H1 (cell line): Measurements from ENCODE around the gene TRAPPC2L. TPM values are rescaled to one million over a fixed set of nuclear protein-coding genes. Genes with fewer than 3 reads are reported as not detected.

Experiments
- CTCF ChIA-PET: fragments of 300-600 bp; sonication (Branson Sonifier 250); formaldehyde crosslinking; loops from one replicate; lab custom pipeline; 2021; ENCODE audit not compliant: partially characterized antibody; lab: Charles Lee
- POLR2A ChIA-PET: fragments of 300-600 bp; sonication (Branson Sonifier 250); formaldehyde crosslinking; loops from one replicate; lab custom pipeline; 2021; ENCODE audit warnings: inconsistent platforms; ENCODE audit not compliant: partially characterized antibody; lab: Charles Lee
- DNase-seq, 2 experiments: peaks; one replicate each; pipeline versions ENCODE4 v3.0.0 to v3.0.0-alpha.2; 2010 to 2022; ENCODE audit warnings: low spot score in 2 of 2, low read depth in 1 of 2, mixed read lengths in 1 of 2
- FAIRE-seq: peaks from 2 replicates; lab custom pipeline; 2011; peaks lifted over from hg19 to GRCh38; lab: Jason Lieb, UNC
- H2AFZ ChIP-seq: 2 replicates; pipeline ENCODE4 v1.8.1; 2012; ENCODE audit warnings: low read length, inconsistent platforms
- H2AK5ac ChIP-seq: 2 replicates; pipeline ENCODE4 v1.6.1; 2013; ENCODE audit warnings: low read depth, low read length
- H2BK120ac ChIP-seq: replicated peaks from 2 replicates; pipeline ENCODE3; 2013; ENCODE audit warnings: low read depth, low read length, inconsistent platforms
- H2BK12ac ChIP-seq: 2 replicates; pipeline ENCODE4 v1.6.1; 2013; ENCODE audit warnings: low read depth, low read length
- H2BK15ac ChIP-seq: 2 replicates; pipeline ENCODE4 v1.6.1; 2013; ENCODE audit warnings: low read length
- H2BK20ac ChIP-seq: 2 replicates; pipeline ENCODE4 v1.6.1; 2013; ENCODE audit warnings: low read length
- H2BK5ac ChIP-seq: 2 replicates; pipeline ENCODE4 v1.6.1; 2013; ENCODE audit warnings: low read depth, low read length
- H3K14ac ChIP-seq: 2 replicates; pipeline ENCODE4 v1.6.1; 2013; ENCODE audit warnings: inconsistent platforms; ENCODE audit not compliant: insufficient read length
- H3K18ac ChIP-seq: 2 replicates; pipeline ENCODE4 v1.6.1; 2013; ENCODE audit warnings: low read length; ENCODE audit errors: extremely low read depth
- H3K23ac ChIP-seq: 2 replicates; pipeline ENCODE4 v1.6.1; 2013; ENCODE audit warnings: inconsistent platforms; ENCODE audit not compliant: insufficient read length
- H3K23me2 ChIP-seq: 2 replicates; pipeline ENCODE4 v1.6.1; 2013; ENCODE audit warnings: low read depth, low read length
- H3K27ac ChIP-seq: 2 replicates; pipeline ENCODE4 v1.6.1; 2011; ENCODE audit warnings: low read depth, low read length, inconsistent platforms
- H3K27me3 ChIP-seq, 4 experiments: replicated peaks in 1 of 4; 1 replicate in 1 of 4; 2 replicates in 3 of 4; pipeline versions ENCODE4 v1.6.1 to v1.8.1; 2011 to 2013; ENCODE audit warnings: low read length in 3 of 4, mild to moderate bottlenecking in 3 of 4, inconsistent platforms in 2 of 4, mixed read lengths in 2 of 4, moderate library complexity in 1 of 4; ENCODE audit not compliant: control insufficient read depth in 3 of 4, insufficient read depth in 3 of 4; ENCODE audit errors: extremely low read depth in 1 of 4
- H3K36me3 ChIP-seq, 4 experiments: 2 replicates each; pipeline versions ENCODE4 v1.6.1 to v1.8.1; 2011 to 2013; ENCODE audit warnings: mild to moderate bottlenecking in 4 of 4, low read length in 3 of 4, moderate library complexity in 2 of 4, control low read depth in 1 of 4, inconsistent platforms in 1 of 4; ENCODE audit not compliant: insufficient read depth in 4 of 4, control insufficient read depth in 2 of 4
- H3K4ac ChIP-seq: replicated peaks from 2 replicates; pipeline ENCODE3; 2013; ENCODE audit warnings: low read length, low read depth, mixed read lengths, inconsistent platforms; ENCODE audit not compliant: insufficient read length
- H3K4me1 ChIP-seq, 4 experiments: replicated peaks in 1 of 4; 1 replicate in 1 of 4; 2 replicates in 3 of 4; pipeline versions ENCODE4 v1.6.1 to v1.8.1; 2011 to 2013; ENCODE audit warnings: low read length in 3 of 4, inconsistent platforms in 2 of 4, mixed read lengths in 1 of 4; ENCODE audit not compliant: insufficient read depth in 4 of 4, control insufficient read depth in 3 of 4
- H3K4me2 ChIP-seq, 2 experiments: 2 replicates each; pipeline versions ENCODE4 v1.6.1 to v1.8.1; 2011 to 2013; ENCODE audit warnings: low read depth in 2 of 2, low read length in 2 of 2, control low read depth in 1 of 2, inconsistent platforms in 1 of 2, mild to moderate bottlenecking in 1 of 2; ENCODE audit not compliant: insufficient read depth in 1 of 2
- H3K4me3 ChIP-seq, 4 experiments: fragments of 200-600, 300-600 bp in 1 of 4; sonication (generic), shearing (Covaris generic), sonication (Bioruptor Twin) in 1 of 4; 2 replicates each; pipeline versions ENCODE4 v1.5.1 to v1.8.1; 2011 to 2016; ENCODE audit warnings: low read length in 4 of 4, low read depth in 3 of 4, control low read depth in 2 of 4, inconsistent platforms in 2 of 4, mild to moderate bottlenecking in 2 of 4, mixed read lengths in 1 of 4, moderate library complexity in 1 of 4; ENCODE audit not compliant: insufficient read depth in 2 of 4; ENCODE audit errors: extremely low read depth in 1 of 4
- H3K56ac ChIP-seq: replicated peaks from 2 replicates; pipeline ENCODE3; 2013; ENCODE audit warnings: low read depth, mild to moderate bottlenecking, mixed read lengths, low read length, inconsistent platforms; ENCODE audit not compliant: insufficient read length
- H3K79me1 ChIP-seq: 2 replicates; pipeline ENCODE4 v1.6.1; 2013; ENCODE audit warnings: low read depth, low read length, control low read depth
- H3K79me2 ChIP-seq, 2 experiments: 2 replicates each; pipeline versions ENCODE4 v1.6.1 to v1.8.1; 2012 to 2013; ENCODE audit warnings: low read length in 2 of 2, mild to moderate bottlenecking in 2 of 2, inconsistent platforms in 1 of 2; ENCODE audit not compliant: insufficient read depth in 2 of 2, control insufficient read depth in 1 of 2
- H3K9ac ChIP-seq, 4 experiments: replicated peaks in 1 of 4; 1 replicate in 1 of 4; 2 replicates in 3 of 4; pipeline versions ENCODE4 v1.6.1 to v1.8.1; 2011 to 2013; ENCODE audit warnings: low read depth in 3 of 4, low read length in 3 of 4, control low read depth in 2 of 4, mild to moderate bottlenecking in 2 of 4, moderate library complexity in 2 of 4, inconsistent platforms in 1 of 4; ENCODE audit errors: extremely low read depth in 1 of 4
- H3K9me3 ChIP-seq, 2 experiments: 2 replicates each; pipeline versions ENCODE4 v1.6.1 to v1.8.1; 2012 to 2013; ENCODE audit warnings: mild to moderate bottlenecking in 2 of 2, moderate library complexity in 2 of 2, control low read depth in 1 of 2, inconsistent platforms in 1 of 2, low read depth in 1 of 2, low read length in 1 of 2, mixed read lengths in 1 of 2; ENCODE audit not compliant: insufficient read depth in 2 of 2
- H4K20me1 ChIP-seq, 2 experiments: replicated peaks in 1 of 2; 2 replicates each; pipeline versions ENCODE3 to v1.8.1; 2011 to 2013; ENCODE audit warnings: inconsistent platforms in 2 of 2, low read length in 2 of 2, mild to moderate bottlenecking in 1 of 2; ENCODE audit not compliant: insufficient read depth in 2 of 2, control insufficient read depth in 1 of 2
- H4K5ac ChIP-seq: 2 replicates; pipeline ENCODE4 v1.6.1; 2013; ENCODE audit warnings: low read length, low read depth, mixed read lengths, inconsistent platforms; ENCODE audit not compliant: insufficient read length
- H4K8ac ChIP-seq: 2 replicates; pipeline ENCODE4 v1.8.0; 2013; ENCODE audit warnings: mild to moderate bottlenecking, moderate library complexity, low read length, inconsistent platforms; ENCODE audit not compliant: insufficient read depth; ENCODE audit errors: extremely low read depth
- H4K91ac ChIP-seq: replicated peaks from 2 replicates; pipeline ENCODE3; 2013; ENCODE audit warnings: low read length, mixed read lengths, inconsistent platforms; ENCODE audit not compliant: insufficient read length
- CREB1 ChIP-seq: IDR thresholded peaks from 2 replicates; pipeline ENCODE4 v1.6.1; 2012; ENCODE audit warnings: inconsistent platforms
- YY1 ChIP-seq: IDR thresholded peaks from 2 replicates; pipeline ENCODE4 v1.6.1; 2011; ENCODE audit warnings: low read depth, mild to moderate bottlenecking, low read length
- WGBS, 2 experiments: shearing (Covaris generic) in 1 of 2; methylation state at CpG; one replicate each; pipeline versions ENCODE4 v1.1.6 to v1.1.7; 2013 to 2015; ENCODE audit warnings: low lambda C conversion rate in 2 of 2, mixed read lengths in 2 of 2, inconsistent platforms in 1 of 2, low coverage in 1 of 2, missing lambda C conversion rate in 1 of 2; ENCODE audit not compliant: insufficient replicate concordance in 2 of 2, insufficient coverage in 1 of 2, insufficient read length in 1 of 2; ENCODE audit errors: extremely low coverage in 1 of 2, missing lambda C conversion rate in 1 of 2; 5-methylcytosine and 5-hydroxymethylcytosine counted together
- polyA plus RNA-seq, 7 experiments: library from polyadenylated mRNA; depleted of rRNA in 3 of 7; stranded (reverse) in 5 of 7; unstranded in 2 of 7; fragments of >200 nt in 5 of 7; fragments of 200-250 nt in 2 of 7; gene quantifications; 1 replicate in 5 of 7; 2 replicates in 1 of 7; 4 replicates in 1 of 7; pipeline versions ENCODE4 v1.2.1 to v1.2.3, GENCODE V29; 2011 to 2013; ENCODE audit warnings: missing spikeins in 2 of 7, mixed read lengths in 2 of 7
- total RNA-seq: library from RNA; stranded (reverse); fragmentation: NEBNext Ultra II Directional; extraction: Animal tissue kit (Norgen Biotek cat#: 25700); gene quantifications from 2 replicates; pipeline ENCODE4 v1.2.1, GENCODE V29; 2021

Gene TRAPPC2L
- total and polyA plus RNA-seq, 2 of the 8 experiments (the other 6 are each of a cell fraction or from before 2014, with no cell fraction given): 98.7 to 133 TPM

GRCh38 chr16:88905563-88905962 is 48.6 kb downstream of the TRAPPC2L start:
- peak in 1 of 2 experiments; percentile 82 for DNase-seq
- Histone ChIP-seq H3K79me2 (no peaks in the 10 kb centered on the region), H3K23me2 (no peaks in the 10 kb centered on the region), H3K9me3 (no peaks in the 10 kb centered on the region)
- TF ChIP-seq CREB1: no peak
- TF ChIP-seq YY1: 0 out of 2 replicates have a peak, but pooled peaks have one; percentile 27
- TF ChIP-seq, all 59 proteins: peak for 1
- Histone ChIP-seq H3K4me3 (peak overlapping the region in 1 of 4 experiments; percentile 34; a peak in 1 of 8 replicates), H4K8ac (no peak overlapping the region; the same call in 1 of the 2 replicates), H3K9ac (no peak overlapping the region), H2BK120ac (no peak overlapping the region), H2BK5ac (peak overlapping the region; percentile 24; the same call in 1 of the 2 replicates), H2BK12ac (no peak overlapping the region), H3K4me1 (peaks cover 0 to 8% (median 4%) of the 10 kb centered on the region in 4 experiments; a peak in 3 of 7 replicates), H3K14ac (no peak overlapping the region), H3K18ac (no peak overlapping the region), H3K79me1 (no peaks in the 10 kb centered on the region), H2BK20ac (no peak overlapping the region), H3K23ac (no peak overlapping the region), H4K20me1 (peaks cover 0 to 4% of the 10 kb centered on the region in 2 experiments), H3K4me2 (peak overlapping the region; percentile 1 to 26; a peak in 1 of 4 replicates), H4K91ac (no peak overlapping the region), H3K36me3 (no peaks in the 10 kb centered on the region), H4K5ac (no peak overlapping the region), H3K27ac (no peak overlapping the region), H3K27me3 (no peaks in the 10 kb centered on the region), H3K56ac (no peak overlapping the region), H3K4ac (no peak overlapping the region), H2AFZ (no peak overlapping the region), H2AK5ac (no peak overlapping the region), H2BK15ac (no peak overlapping the region)
- FAIRE-seq: no peak
- CTCF ChIA-PET: interaction anchor here (0.7 to 1.3 kb wide), 6 partner anchors 19 to 261 kb away, joined by 3 read pairs; no protein-coding TSS in a partner anchor
- POLR2A ChIA-PET: interaction anchor here (1.3 kb wide), 1 partner anchor 48 kb away, joined by 5 read pairs; the partner anchor contains the start of gene TRAPPC2L
- 57% methylated on average over 1 of the region's 13 CpGs; no CpG with 5 or more reads in 1 of the 2 experiments for WGBS, 2 experiments
